IPS-15b (cell line): ENCODE measurements around the gene PLA2G7.
A peak's percentile ranks its signal among the peaks of the same experiment; 100 is the strongest.
"Not testable (repeated sequence)": the region's sequence is repeated elsewhere in the genome, so short reads cannot be mapped to it uniquely, and the experiment has no call there.

Experiments used
- H3K27me3 ChIP-seq: one replicate; pipeline ENCODE4 v1.6.1; 2013; ENCODE audit warnings: low read length; ENCODE audit not compliant: control insufficient read depth, insufficient read depth
- H3K36me3 ChIP-seq: one replicate; pipeline ENCODE4 v1.6.1; 2013; ENCODE audit warnings: low read length; ENCODE audit not compliant: control insufficient read depth, insufficient read depth
- H3K4me1 ChIP-seq: one replicate; pipeline ENCODE4 v1.6.1; 2013; ENCODE audit warnings: mild to moderate bottlenecking, low read length; ENCODE audit not compliant: control insufficient read depth, insufficient read depth
- H3K4me3 ChIP-seq: one replicate; pipeline ENCODE4 v1.5.1; 2013; ENCODE audit warnings: low read depth, low read length
- H3K9ac ChIP-seq: one replicate; pipeline ENCODE4 v1.6.1; 2013; ENCODE audit warnings: low read depth, mild to moderate bottlenecking, low read length
- H3K9me3 ChIP-seq: one replicate; pipeline ENCODE4 v1.6.1; 2013; ENCODE audit warnings: mild to moderate bottlenecking, low read length; ENCODE audit not compliant: control insufficient read depth, insufficient read depth

The PLA2G7 gene

GRCh38 chr6:46764280-46764679 is 29.1 kb upstream of the PLA2G7 start:
- H3K36me3 ChIP-seq, H3K9me3 ChIP-seq, H3K4me1 ChIP-seq, H3K9ac ChIP-seq, H3K4me3 ChIP-seq, H3K27me3 ChIP-seq: not testable (repeated sequence)

GRCh38 chr6:46763466-46763865 is 28.3 kb upstream of the PLA2G7 start:
- Histone ChIP-seq H3K27me3 (no peaks in the 10 kb centered on the region), H3K4me1 (no peaks in the 10 kb centered on the region), H3K4me3 (no peak overlapping the region), H3K9ac (no peak overlapping the region), H3K9me3 (no peaks in the 10 kb centered on the region), H3K36me3 (no peaks in the 10 kb centered on the region)

- H3K4me3 ChIP-seq: no peak overlapping the region
- H3K36me3 ChIP-seq: no peaks in the 10 kb centered on the region
- no peaks in the 10 kb centered on the region for H3K9me3 ChIP-seq
- H3K27me3 ChIP-seq: no peaks in the 10 kb centered on the region
- peaks cover 6% of the 10 kb centered on the region for H3K4me1 ChIP-seq
- H3K9ac ChIP-seq: no peak overlapping the region
Measured at GRCh38 chr6:46760925-46761324, 25.8 kb upstream of the PLA2G7 start.

- H3K27me3 ChIP-seq: no peaks in the 10 kb centered on the region
Measured at GRCh38 chr6:46758960-46759753, 24.0 kb upstream of the PLA2G7 start.

GRCh38 chr6:46757214-46757596 is 22.0 kb upstream of the PLA2G7 start:
- Histone ChIP-seq H3K4me1 (peaks cover 6% of the 10 kb centered on the region), H3K9ac (no peak overlapping the region), H3K27me3 (no peaks in the 10 kb centered on the region), H3K9me3 (no peaks in the 10 kb centered on the region), H3K4me3 (no peak overlapping the region), H3K36me3 (no peaks in the 10 kb centered on the region)

More at GRCh38 chr6:46758960-46759753, 24.0 kb upstream of the PLA2G7 start:
- Histone ChIP-seq H3K36me3 (no peaks in the 10 kb centered on the region), H3K9me3 (no peaks in the 10 kb centered on the region), H3K4me1 (peaks cover 6% of the 10 kb centered on the region), H3K4me3 (no peak overlapping the region), H3K9ac (no peak overlapping the region)

GRCh38 chr6:46756469-46757213 is 21.5 kb upstream of the PLA2G7 start:
- Histone ChIP-seq H3K36me3 (no peaks in the 10 kb centered on the region), H3K9ac (no peak overlapping the region), H3K4me1 (peaks cover 6% of the 10 kb centered on the region), H3K27me3 (no peaks in the 10 kb centered on the region), H3K4me3 (no peak overlapping the region), H3K9me3 (no peaks in the 10 kb centered on the region)

- Histone ChIP-seq H3K9ac (no peak overlapping the region), H3K36me3 (no peaks in the 10 kb centered on the region), H3K27me3 (no peaks in the 10 kb centered on the region), H3K9me3 (no peaks in the 10 kb centered on the region), H3K4me1 (peaks cover 6% of the 10 kb centered on the region), H3K4me3 (no peak overlapping the region)
Measured at GRCh38 chr6:46755865-46756264, 20.7 kb upstream of the PLA2G7 start.

- Histone ChIP-seq H3K4me3 (no peak overlapping the region), H3K9ac (no peak overlapping the region), H3K36me3 (no peaks in the 10 kb centered on the region), H3K4me1 (peaks cover 4% of the 10 kb centered on the region), H3K27me3 (no peaks in the 10 kb centered on the region), H3K9me3 (no peaks in the 10 kb centered on the region)
Measured at GRCh38 chr6:46751658-46752057, 16.5 kb upstream of the PLA2G7 start.

- Histone ChIP-seq H3K4me3 (no peak overlapping the region), H3K4me1 (peaks cover 4% of the 10 kb centered on the region), H3K27me3 (no peaks in the 10 kb centered on the region), H3K36me3 (no peaks in the 10 kb centered on the region), H3K9ac (no peak overlapping the region), H3K9me3 (no peaks in the 10 kb centered on the region)
Measured at GRCh38 chr6:46749731-46750130, 14.6 kb upstream of the PLA2G7 start.

GRCh38 chr6:46748940-46749503 is 13.8 kb upstream of the PLA2G7 start:
- no peaks in the 10 kb centered on the region for H3K27me3 ChIP-seq
- no peak overlapping the region for H3K9ac ChIP-seq
- H3K36me3 ChIP-seq: no peaks in the 10 kb centered on the region
- peak overlapping the region; percentile 10 for H3K4me3 ChIP-seq
- peaks cover 4% of the 10 kb centered on the region for H3K4me1 ChIP-seq
- H3K9me3 ChIP-seq: no peaks in the 10 kb centered on the region

GRCh38 chr6:46746696-46747095 is 11.5 kb upstream of the PLA2G7 start, which contains the start of gene ANKRD66:
Gene ANKRD66 (plus strand): TSS chr6:46746933. CDS start chr6:46751949, 5,016 bp downstream.
- Histone ChIP-seq H3K36me3 (no peaks in the 10 kb centered on the region), H3K9ac (no peak within 1 kb of the TSS), H3K9me3 (no peaks in the 10 kb centered on the region), H3K4me1 (peaks cover 4% of the 10 kb centered on the region), H3K27me3 (no peaks in the 10 kb centered on the region), H3K4me3 (no peak within 1 kb of the TSS)

- no peaks in the 10 kb centered on the region for H3K27me3 ChIP-seq
- no peaks in the 10 kb centered on the region for H3K36me3 ChIP-seq
- no peak overlapping the region for H3K9ac ChIP-seq
- peaks cover 4% of the 10 kb centered on the region for H3K4me1 ChIP-seq
- no peak overlapping the region for H3K4me3 ChIP-seq
- H3K9me3 ChIP-seq: no peaks in the 10 kb centered on the region
Measured at GRCh38 chr6:46745973-46746372, 10.8 kb upstream of the PLA2G7 start.
